SK-N-MC (cell line): ENCODE results near the gene ADRM1.

Experiments
- DNase-seq: peaks from one replicate; pipeline ENCODE4 v3.0.0-alpha.2; 2011; ENCODE audit warnings: low read depth, low spot score
- H3K27ac ChIP-seq: fragments of 200-600 bp; sonication (generic); 2 replicates; pipeline ENCODE4 v1.5.1; 2016; ENCODE audit warnings: mixed run types
- H3K36me3 ChIP-seq: fragments of 200-600 bp; sonication (generic); 2 replicates; pipeline ENCODE4 v1.6.1; 2017; ENCODE audit warnings: antibody characterized with exemption, low read length, mixed read lengths; ENCODE audit not compliant: insufficient read depth
- H3K4me3 ChIP-seq: fragments of 200-600 bp; sonication (generic); 2 replicates; pipeline ENCODE4 v1.5.1; 2016
- H3K9ac ChIP-seq: fragments of 200-600 bp; sonication (generic); 2 replicates; pipeline ENCODE4 v1.8.0; 2017; ENCODE audit warnings: mixed run types, mixed read lengths; ENCODE audit not compliant: insufficient read length
- H3K9me3 ChIP-seq: fragments of 200-600 bp; sonication (generic); 2 replicates; pipeline ENCODE4 v1.6.1; 2017; ENCODE audit warnings: low read depth, mild to moderate bottlenecking, antibody characterized with exemption, low read length, moderate library complexity, mixed read lengths
- EZH2 ChIP-seq: fragments of 200-600 bp; sonication (generic); IDR thresholded peaks from one replicate; pipeline ENCODE4 v1.6.1; 2017; ENCODE audit warnings: antibody characterized with exemption
- FOXP2 ChIP-seq: optimal IDR thresholded peaks from 2 replicates; pipeline ENCODE3; 2011; ENCODE audit warnings: mild to moderate bottlenecking, moderate library complexity; ENCODE audit not compliant: insufficient read depth; ENCODE audit errors: extremely low read length, control extremely low read depth
- POLR2AphosphoS5 ChIP-seq: IDR thresholded peaks from 2 replicates; pipeline ENCODE4 v1.6.1; 2012; ENCODE audit warnings: mild to moderate bottlenecking, low read depth, low read length, borderline replicate concordance

The ADRM1 gene

GRCh38 chr20:62348604-62349003, 45.8 kb downstream of the ADRM1 start:
- Histone ChIP-seq H3K4me3 (no peak overlapping the region), H3K9ac (no peak overlapping the region), H3K36me3 (no peaks in the 10 kb centered on the region), H3K9me3 (no peaks in the 10 kb centered on the region), H3K27ac (no peak overlapping the region)
- TF ChIP-seq FOXP2 (no peak), EZH2 (no peak), POLR2AphosphoS5 (no peak)
- DNase-seq = no peak

- TF ChIP-seq POLR2AphosphoS5 (no peak), EZH2 (no peak), FOXP2 (no peak)
- Histone ChIP-seq H3K9ac (no peak overlapping the region), H3K27ac (no peak overlapping the region), H3K36me3 (no peaks in the 10 kb centered on the region), H3K9me3 (no peaks in the 10 kb centered on the region), H3K4me3 (no peak overlapping the region)
- DNase-seq = no peak
These were observed 46.8 kb downstream of the ADRM1 start for GRCh38 chr20:62349556-62350097.

GRCh38 chr20:62350098-62350628, 47.4 kb downstream of the ADRM1 start:
- Histone ChIP-seq H3K9ac (no peak overlapping the region), H3K27ac (no peak overlapping the region), H3K9me3 (no peaks in the 10 kb centered on the region), H3K36me3 (no peaks in the 10 kb centered on the region), H3K4me3 (no peak overlapping the region)
- DNase-seq = no peak
- TF ChIP-seq POLR2AphosphoS5 (no peak), FOXP2 (no peak), EZH2 (no peak)

GRCh38 chr20:62350629-62351422, 48.0 kb downstream of the ADRM1 start:
- TF ChIP-seq EZH2 (no peak), FOXP2 (no peak), POLR2AphosphoS5 (no peak)
- no peak overlapping the region for H3K9ac ChIP-seq
- H3K9me3 ChIP-seq = no peaks in the 10 kb centered on the region
- no peak for DNase-seq
- H3K4me3 ChIP-seq = no peak overlapping the region
- H3K27ac ChIP-seq = no peak overlapping the region
- no peaks in the 10 kb centered on the region for H3K36me3 ChIP-seq

GRCh38 chr20:62351469-62352401, 48.9 kb downstream of the ADRM1 start:
- no peak overlapping the region for H3K4me3 ChIP-seq
- no peak for TF ChIP-seq EZH2
- TF ChIP-seq POLR2AphosphoS5 = no peak
- TF ChIP-seq FOXP2 = no peak
- H3K27ac ChIP-seq = no peak overlapping the region
- H3K9ac ChIP-seq = no peak overlapping the region
- DNase-seq = no peak
- H3K36me3 ChIP-seq = no peaks in the 10 kb centered on the region
- no peaks in the 10 kb centered on the region for H3K9me3 ChIP-seq

GRCh38 chr20:62352402-62353288, 49.8 kb downstream of the ADRM1 start:
- TF ChIP-seq FOXP2 (no peak), POLR2AphosphoS5 (no peak), EZH2 (no peak)
- Histone ChIP-seq H3K9ac (no peak overlapping the region), H3K36me3 (no peaks in the 10 kb centered on the region), H3K4me3 (no peak overlapping the region), H3K9me3 (no peaks in the 10 kb centered on the region), H3K27ac (no peak overlapping the region)
- no peak for DNase-seq

- Histone ChIP-seq H3K9ac (no peak overlapping the region), H3K27ac (no peak overlapping the region)
These were observed 50.7 kb downstream of the ADRM1 start for GRCh38 chr20:62353289-62354030.

More at GRCh38 chr20:62353289-62354030, 50.7 kb downstream of the ADRM1 start:
- no peaks in the 10 kb centered on the region for H3K36me3 ChIP-seq
- H3K4me3 ChIP-seq = no peak overlapping the region
- DNase-seq = no peak
- H3K9me3 ChIP-seq = no peaks in the 10 kb centered on the region
- TF ChIP-seq FOXP2 = no peak
- TF ChIP-seq POLR2AphosphoS5 = no peak
- TF ChIP-seq EZH2 = no peak
